ENCODE data around the gene MERTK.
A peak's percentile ranks its signal among the peaks of the same experiment; 100 is the strongest.

The MERTK gene

GRCh38 chr2:112048236-112048592 is 149.8 kb downstream of the MERTK start:
- DNase-seq (ENCODE audit: low read depth, low spot score), result no peak
- TF ChIP-seq CTCF (IDR thresholded peaks at IDR 0.05; ENCODE audit: insufficient read depth, low read length, missing control alignments), result no peak
- no peak overlapping the region for H3K4me3 ChIP-seq (ENCODE audit: low read depth, low read length)
- ChIA-PET CTCF (interaction anchor here (0.9 to 12.5 kb wide), 10 partner anchors 10 to 164 kb away, joined by 3 to 197 read pairs (median 10); partner anchors contain the start of genes ANAPC1 and MERTK), POLR2A (no interaction called here)

- POLR2A ChIA-PET, result no interaction called here
Measured at GRCh38 chr2:112048887-112049286, 150.5 kb downstream of the MERTK start.

GRCh38 chr2:112050316-112050715 is 151.9 kb downstream of the MERTK start:
- ChIA-PET CTCF (interaction anchor here (0.6 to 12.5 kb wide), 13 partner anchors 9 to 167 kb away, joined by 3 to 197 read pairs (median 4); partner anchors contain the start of gene MERTK), POLR2A (no interaction called here)
- no peak overlapping the region for H3K4me3 ChIP-seq (ENCODE audit: low read depth, low read length)
- DNase-seq (ENCODE audit: low read depth, low spot score), result no peak
- no peak for TF ChIP-seq CTCF (IDR thresholded peaks at IDR 0.05; ENCODE audit: insufficient read depth, low read length, missing control alignments)

More at GRCh38 chr2:112048887-112049286, 150.5 kb downstream of the MERTK start:
- no peak overlapping the region for H3K4me3 ChIP-seq (ENCODE audit: low read depth, low read length)
- CTCF ChIA-PET, result interaction anchor here (0.7 to 12.5 kb wide), 6 partner anchors 11 to 165 kb away, joined by 3 to 197 read pairs (median 16); partner anchors contain the start of gene ANAPC1
- no peak for DNase-seq (ENCODE audit: low read depth, low spot score)
- peak; percentile 38 for TF ChIP-seq CTCF (IDR thresholded peaks at IDR 0.05; ENCODE audit: insufficient read depth, low read length, missing control alignments)

- POLR2A ChIA-PET, result interaction anchor here (0.9 to 1.3 kb wide), 3 partner anchors 10 to 171 kb away, joined by 3 to 4 read pairs (median 3); no protein-coding TSS in a partner anchor
- DNase-seq (ENCODE audit: low read depth, low spot score), result peak; percentile 63
- peak overlapping the region; percentile 79 for H3K4me3 ChIP-seq (ENCODE audit: low read depth, low read length)
- CTCF ChIA-PET, result interaction anchor here (1.0 to 12.5 kb wide), 2 partner anchors 157 to 166 kb away, joined by 3 to 197 read pairs; no protein-coding TSS in a partner anchor
- no peak for TF ChIP-seq CTCF (IDR thresholded peaks at IDR 0.05; ENCODE audit: insufficient read depth, low read length, missing control alignments)
Measured at GRCh38 chr2:112053917-112054846, 155.8 kb downstream of the MERTK start.

GRCh38 chr2:112054847-112055729 is 156.7 kb downstream of the MERTK start, which contains the start of gene TMEM87B:
TMEM87B (plus strand) TSS chr2:112055269; CDS start chr2:112055592, 323 bp downstream.
- POLR2A ChIA-PET, result interaction anchor here (0.9 to 1.3 kb wide), 3 partner anchors 9 to 172 kb away, joined by 3 to 4 read pairs (median 3); no protein-coding TSS in a partner anchor
- CTCF ChIA-PET, result interaction anchor here (12.5 kb wide), 1 partner anchor 167 kb away, joined by 197 read pairs; no protein-coding TSS in a partner anchor
- peak within 1 kb of the TSS; percentile 88 for H3K4me3 ChIP-seq (ENCODE audit: low read depth, low read length)
- peak; percentile 80 for DNase-seq (ENCODE audit: low read depth, low spot score)
- TF ChIP-seq CTCF (IDR thresholded peaks at IDR 0.05; ENCODE audit: insufficient read depth, low read length, missing control alignments), result no peak

All from AG04449 (cell line).